Tibial artery (tissue), 4 donors: ENCODE measurements around the gene UBE2R2.
"Not testable (repeated sequence)": the region's sequence is repeated elsewhere in the genome, so short reads cannot be mapped to it uniquely, and the experiment has no call there.

Source experiments
- DNase-seq, 2 donors: peaks; one replicate each; pipeline ENCODE4 v3.0.0-alpha.2; 2019
- H3K27ac ChIP-seq, 2 donors: fragments of 200-600 bp; sonication (generic) in 1 of 2; 1 replicate in 1 of 2; 2 replicates in 1 of 2; pipeline ENCODE4 v1.5.1; 2018 to 2019; ENCODE audit warnings: mild to moderate bottlenecking in 1 of 2
- H3K27me3 ChIP-seq, 2 donors: fragments of 200-600 bp; sonication (generic) in 1 of 2; one replicate each; pipeline versions ENCODE4 v1.5.1 to v1.6.0; 2016 to 2019
- H3K36me3 ChIP-seq, 3 donors: fragments of 200-600 bp; sonication (generic) in 2 of 3; one replicate each; pipeline ENCODE4 v1.5.1; 2016 to 2019; ENCODE audit warnings: mild to moderate bottlenecking in 2 of 3
- H3K4me1 ChIP-seq, 4 donors: fragments of 200-600 bp; sonication (generic) in 2 of 4; 1 replicate in 3 of 4; 2 replicates in 1 of 4; pipeline ENCODE4 v1.5.1; 2016 to 2019
- H3K4me3 ChIP-seq, 2 donors: fragments of 200-600 bp; sonication (generic) in 1 of 2; 1 replicate in 1 of 2; 2 replicates in 1 of 2; pipeline ENCODE4 v1.5.1; 2018 to 2019; ENCODE audit warnings: mild to moderate bottlenecking in 2 of 2
- H3K9me3 ChIP-seq, 3 donors: fragments of 200-600 bp; sonication (generic) in 1 of 3; one replicate each; pipeline ENCODE4 v1.5.1; 2016 to 2019
- intact Hi-C: fragments of 100-400 bp; cut with DNase I; formaldehyde crosslinking; loops from one replicate; pipeline ENCODE4 v1.15.0; 2023; ENCODE audit warnings: low total_unique reads
- TF ChIP-seq, protein P1 (sequence below), 2 experiments: fragments of 200-600 bp in 1 of 2; fragments of 450-650 bp in 1 of 2; IDR thresholded peaks; one replicate each; pipeline ENCODE4 v1.5.1; 2017 to 2019; ENCODE audit warnings: antibody characterized with exemption in 2 of 2, mild to moderate bottlenecking in 1 of 2, moderate library complexity in 1 of 2

Gene UBE2R2

DNA sequence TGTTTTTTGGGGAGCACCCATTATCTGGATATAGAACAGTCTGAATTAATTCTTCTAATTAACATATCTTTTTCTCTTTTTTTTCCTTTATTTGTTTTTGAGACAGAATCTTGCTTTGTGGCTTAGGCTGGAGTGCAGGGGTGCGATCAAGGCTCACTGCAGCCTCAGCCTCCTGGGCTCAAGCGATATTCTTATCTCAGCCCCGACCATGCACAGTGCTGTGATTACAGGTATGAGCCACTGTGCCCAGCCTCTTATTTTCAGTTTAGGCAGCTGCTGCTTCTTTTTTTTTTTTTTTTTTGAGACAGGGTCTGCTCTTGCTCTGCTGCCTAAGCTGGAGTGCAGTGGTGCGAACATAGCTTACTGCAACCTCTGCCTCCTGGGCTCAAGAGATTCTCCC lies 20.2 kb downstream of the UBE2R2 start:
- no peak for DNase-seq
- TF ChIP-seq, protein P1, sequence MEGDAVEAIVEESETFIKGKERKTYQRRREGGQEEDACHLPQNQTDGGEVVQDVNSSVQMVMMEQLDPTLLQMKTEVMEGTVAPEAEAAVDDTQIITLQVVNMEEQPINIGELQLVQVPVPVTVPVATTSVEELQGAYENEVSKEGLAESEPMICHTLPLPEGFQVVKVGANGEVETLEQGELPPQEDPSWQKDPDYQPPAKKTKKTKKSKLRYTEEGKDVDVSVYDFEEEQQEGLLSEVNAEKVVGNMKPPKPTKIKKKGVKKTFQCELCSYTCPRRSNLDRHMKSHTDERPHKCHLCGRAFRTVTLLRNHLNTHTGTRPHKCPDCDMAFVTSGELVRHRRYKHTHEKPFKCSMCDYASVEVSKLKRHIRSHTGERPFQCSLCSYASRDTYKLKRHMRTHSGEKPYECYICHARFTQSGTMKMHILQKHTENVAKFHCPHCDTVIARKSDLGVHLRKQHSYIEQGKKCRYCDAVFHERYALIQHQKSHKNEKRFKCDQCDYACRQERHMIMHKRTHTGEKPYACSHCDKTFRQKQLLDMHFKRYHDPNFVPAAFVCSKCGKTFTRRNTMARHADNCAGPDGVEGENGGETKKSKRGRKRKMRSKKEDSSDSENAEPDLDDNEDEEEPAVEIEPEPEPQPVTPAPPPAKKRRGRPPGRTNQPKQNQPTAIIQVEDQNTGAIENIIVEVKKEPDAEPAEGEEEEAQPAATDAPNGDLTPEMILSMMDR (IDR thresholded peaks at IDR 0.05) = no peak
- Histone ChIP-seq H3K4me3 (no peak overlapping the region), H3K27ac (no peak overlapping the region), H3K9me3 (no peaks in the 10 kb centered on the region), H3K36me3 (no peaks in the 10 kb centered on the region), H3K4me1 (peaks cover 0 to 65% (median 16%) of the 10 kb centered on the region in 4 donors), H3K27me3 (no peaks in the 10 kb centered on the region)
- intact Hi-C loops = no loop called here

DNA sequence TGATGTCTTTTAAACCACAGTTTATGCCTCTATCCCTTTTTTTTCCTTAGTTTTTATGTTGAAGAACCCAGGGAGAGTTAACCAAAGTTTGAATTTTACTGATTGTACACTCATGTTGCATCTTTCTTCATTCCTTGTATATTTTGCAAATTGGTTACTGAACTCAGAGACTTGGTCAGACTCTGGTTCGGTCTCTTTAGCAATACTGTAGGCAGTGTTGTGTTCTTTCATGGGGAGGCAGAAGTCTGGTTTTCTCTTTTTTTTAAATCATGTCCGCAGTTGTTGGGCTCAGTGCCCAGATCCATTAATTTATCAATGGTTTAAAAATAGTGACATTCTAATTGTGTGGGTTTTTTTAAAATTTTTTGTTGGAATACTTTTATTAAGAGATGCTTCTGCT lies 23.4 kb downstream of the UBE2R2 start:
- Histone ChIP-seq H3K27ac (no peak overlapping the region), H3K27me3 (no peaks in the 10 kb centered on the region), H3K4me3 (no peak overlapping the region), H3K36me3 (no peaks in the 10 kb centered on the region), H3K4me1 (peaks cover 0 to 79% (median 24%) of the 10 kb centered on the region in 4 donors), H3K9me3 (no peaks in the 10 kb centered on the region)
- intact Hi-C loops = no loop called here
- no peak for DNase-seq
- TF ChIP-seq, protein P1 (IDR thresholded peaks at IDR 0.05) = no peak

DNA sequence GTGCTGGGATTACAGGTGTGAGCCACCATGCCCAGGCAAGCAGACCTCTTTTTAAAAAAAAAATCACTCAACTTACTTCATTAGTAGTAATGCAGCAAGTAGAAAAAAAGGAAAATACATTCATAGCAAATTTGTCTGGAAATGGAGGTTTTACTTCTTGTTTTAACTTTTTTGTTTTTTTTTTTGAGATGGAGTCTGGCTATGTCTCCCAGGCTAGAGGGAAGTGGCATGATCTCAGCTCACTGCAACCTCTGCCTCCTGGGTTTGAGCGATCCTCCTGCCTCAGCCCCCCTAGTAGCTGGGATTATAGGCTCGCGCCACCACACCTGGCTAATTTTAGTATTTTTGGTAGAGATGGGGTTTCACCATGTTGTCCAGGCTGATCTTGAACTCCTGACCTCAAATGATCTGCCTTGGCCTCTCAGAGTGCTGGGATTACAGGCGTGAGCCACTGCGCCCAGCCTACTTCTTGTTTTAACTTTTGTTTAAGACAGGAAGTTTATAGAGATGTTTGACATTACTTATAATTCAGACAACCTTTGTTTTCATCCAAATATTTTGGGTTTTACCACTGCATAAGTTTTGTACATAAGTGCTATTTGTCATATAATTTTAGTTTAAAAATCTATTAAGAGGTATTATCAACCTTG lies 26.5 kb downstream of the UBE2R2 start:
- Histone ChIP-seq H3K4me3 (no peak overlapping the region), H3K27me3 (no peaks in the 10 kb centered on the region), H3K4me1 (peaks cover 0 to 54% (median 15%) of the 10 kb centered on the region in 4 donors), H3K36me3 (no peaks in the 10 kb centered on the region), H3K27ac (no peak overlapping the region), H3K9me3 (no peaks in the 10 kb centered on the region)
- no peak for DNase-seq
- intact Hi-C loops = no loop called here
- TF ChIP-seq, protein P1 (IDR thresholded peaks at IDR 0.05) = no peak

DNA sequence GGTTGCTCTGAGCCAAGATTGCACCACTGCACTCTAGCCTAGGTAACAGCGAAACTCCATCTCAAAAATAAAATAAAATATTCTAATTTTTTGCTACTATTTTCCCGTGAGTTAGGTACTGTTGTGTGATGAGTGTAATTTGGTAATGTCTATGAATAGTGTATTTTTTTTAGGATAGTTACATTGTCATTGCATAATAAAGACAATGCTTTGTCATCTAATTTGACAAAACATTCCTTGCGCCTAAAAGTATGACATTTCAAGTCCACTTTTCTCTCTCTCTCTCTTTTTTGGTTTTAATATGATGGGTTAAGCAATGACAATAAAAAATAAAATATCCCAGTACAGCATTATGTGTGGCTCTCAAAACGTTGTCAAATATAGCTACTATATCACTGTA lies 29.3 kb downstream of the UBE2R2 start:
- intact Hi-C loops = no loop called here
- Histone ChIP-seq H3K27ac (no peak overlapping the region), H3K9me3 (no peaks in the 10 kb centered on the region), H3K4me3 (no peak overlapping the region), H3K4me1 (peaks cover 0 to 46% (median 13%) of the 10 kb centered on the region in 4 donors), H3K27me3 (no peaks in the 10 kb centered on the region), H3K36me3 (no peaks in the 10 kb centered on the region)
- no peak for DNase-seq
- TF ChIP-seq, protein P1 (IDR thresholded peaks at IDR 0.05) = no peak

- intact Hi-C loops, DNase-seq, H3K36me3 ChIP-seq, H3K27me3 ChIP-seq, H3K27ac ChIP-seq, H3K4me3 ChIP-seq, H3K9me3 ChIP-seq: not testable (repeated sequence)
- peaks cover 0 to 50% (median 17%) of the 10 kb centered on the region in 4 donors for H3K4me1 ChIP-seq
These were observed 30.9 kb downstream of the UBE2R2 start for GRCh38 chr9:33847894-33848205.

GRCh38 chr9:33850267-33850629 lies 33.3 kb downstream of the UBE2R2 start:
- H3K4me1 ChIP-seq = peaks cover 0 to 40% (median 14%) of the 10 kb centered on the region in 4 donors

More at GRCh38 chr9:33850267-33850629, 33.3 kb downstream of the UBE2R2 start:
- Histone ChIP-seq H3K27ac (no peak overlapping the region), H3K4me3 (no peak overlapping the region), H3K27me3 (no peaks in the 10 kb centered on the region), H3K9me3 (no peaks in the 10 kb centered on the region), H3K36me3 (no peaks in the 10 kb centered on the region)
- intact Hi-C loops = loop anchor here (5.0 kb wide), 1 partner anchor 38 kb away; no protein-coding TSS in a partner anchor
- DNase-seq = no peak
- TF ChIP-seq, protein P1 (IDR thresholded peaks at IDR 0.05) = no peak
